Measurements from ENCODE around the gene SPATA9. TPM values are rescaled to one million over a fixed set of nuclear protein-coding genes. Genes with fewer than 3 reads are reported as not detected.
"Not testable (repeated sequence)": the region's sequence is repeated elsewhere in the genome, so short reads cannot be mapped to it uniquely, and the experiment has no call there.

The SPATA9 gene
- total RNA-seq, 1 donor from 2014 or later: not detected

GRCh38 chr5:95707055-95707454 is 24.3 kb upstream of the SPATA9 start:
- H3K36me3 ChIP-seq (ENCODE audit: control insufficient read depth, insufficient read depth, low read length): no peaks in the 10 kb centered on the region
- no peak overlapping the region for H3K4me3 ChIP-seq (ENCODE audit: low read depth, low read length)
- H3K27me3 ChIP-seq (ENCODE audit: control insufficient read depth, insufficient read depth, low read length): no peaks in the 10 kb centered on the region
- TF ChIP-seq, protein P1, sequence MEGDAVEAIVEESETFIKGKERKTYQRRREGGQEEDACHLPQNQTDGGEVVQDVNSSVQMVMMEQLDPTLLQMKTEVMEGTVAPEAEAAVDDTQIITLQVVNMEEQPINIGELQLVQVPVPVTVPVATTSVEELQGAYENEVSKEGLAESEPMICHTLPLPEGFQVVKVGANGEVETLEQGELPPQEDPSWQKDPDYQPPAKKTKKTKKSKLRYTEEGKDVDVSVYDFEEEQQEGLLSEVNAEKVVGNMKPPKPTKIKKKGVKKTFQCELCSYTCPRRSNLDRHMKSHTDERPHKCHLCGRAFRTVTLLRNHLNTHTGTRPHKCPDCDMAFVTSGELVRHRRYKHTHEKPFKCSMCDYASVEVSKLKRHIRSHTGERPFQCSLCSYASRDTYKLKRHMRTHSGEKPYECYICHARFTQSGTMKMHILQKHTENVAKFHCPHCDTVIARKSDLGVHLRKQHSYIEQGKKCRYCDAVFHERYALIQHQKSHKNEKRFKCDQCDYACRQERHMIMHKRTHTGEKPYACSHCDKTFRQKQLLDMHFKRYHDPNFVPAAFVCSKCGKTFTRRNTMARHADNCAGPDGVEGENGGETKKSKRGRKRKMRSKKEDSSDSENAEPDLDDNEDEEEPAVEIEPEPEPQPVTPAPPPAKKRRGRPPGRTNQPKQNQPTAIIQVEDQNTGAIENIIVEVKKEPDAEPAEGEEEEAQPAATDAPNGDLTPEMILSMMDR (IDR thresholded peaks at IDR 0.05; ENCODE audit: insufficient read depth, low read length, severe bottlenecking): no peak
- FAIRE-seq (no peak), DNase-seq (ENCODE audit: low read depth) (no peak)

DNA sequence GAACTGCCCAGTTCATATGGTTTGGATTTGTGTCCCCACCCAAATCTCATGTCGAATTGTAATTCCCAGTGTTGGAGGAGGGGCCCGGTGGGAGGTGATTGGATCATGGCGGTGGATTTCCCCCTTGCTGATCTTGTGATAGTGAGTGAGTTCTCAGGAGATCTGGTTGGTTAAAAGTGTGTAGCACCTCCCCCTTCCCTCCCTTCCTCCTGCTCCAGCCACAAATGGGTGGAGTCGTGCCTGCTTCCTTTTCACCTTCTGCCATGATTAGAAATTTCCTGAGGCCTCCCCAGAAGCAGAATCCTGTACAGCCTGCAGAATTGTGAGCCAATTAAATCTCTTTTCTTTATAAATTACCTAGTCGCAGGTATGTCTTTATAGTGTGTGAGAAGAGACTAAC is 23.4 kb upstream of the SPATA9 start:
- H3K4me3 ChIP-seq (ENCODE audit: low read depth, low read length); FAIRE-seq; H3K27me3 ChIP-seq (ENCODE audit: control insufficient read depth, insufficient read depth, low read length); DNase-seq (ENCODE audit: low read depth); H3K36me3 ChIP-seq (ENCODE audit: control insufficient read depth, insufficient read depth, low read length): not testable (repeated sequence)

DNA sequence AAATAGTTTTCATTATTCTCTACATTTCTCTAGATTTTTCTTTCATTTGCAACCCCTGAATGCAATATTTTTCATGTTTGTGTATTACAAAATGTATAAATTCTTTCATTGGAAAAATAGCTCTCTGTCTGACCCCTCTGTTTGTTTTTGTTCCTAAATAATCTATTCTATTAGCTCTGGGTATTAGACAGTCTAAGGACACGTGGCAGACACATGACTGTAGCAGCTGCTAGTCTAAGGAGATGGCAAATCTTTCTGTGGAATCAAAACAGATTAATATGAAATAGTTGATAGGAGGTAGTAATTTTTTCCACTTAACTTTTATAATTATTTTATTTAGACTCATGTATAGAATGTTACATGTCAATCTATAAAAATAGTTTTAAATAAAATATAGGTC is 21.4 kb upstream of the SPATA9 start:
- DNase-seq (ENCODE audit: low read depth) (no peak), FAIRE-seq (no peak)
- TF ChIP-seq, protein P1 (IDR thresholded peaks at IDR 0.05; ENCODE audit: insufficient read depth, low read length, severe bottlenecking): no peak
- Histone ChIP-seq H3K4me3 (ENCODE audit: low read depth, low read length) (no peak overlapping the region), H3K36me3 (ENCODE audit: control insufficient read depth, insufficient read depth, low read length) (no peaks in the 10 kb centered on the region), H3K27me3 (ENCODE audit: control insufficient read depth, insufficient read depth, low read length) (no peaks in the 10 kb centered on the region)

DNA sequence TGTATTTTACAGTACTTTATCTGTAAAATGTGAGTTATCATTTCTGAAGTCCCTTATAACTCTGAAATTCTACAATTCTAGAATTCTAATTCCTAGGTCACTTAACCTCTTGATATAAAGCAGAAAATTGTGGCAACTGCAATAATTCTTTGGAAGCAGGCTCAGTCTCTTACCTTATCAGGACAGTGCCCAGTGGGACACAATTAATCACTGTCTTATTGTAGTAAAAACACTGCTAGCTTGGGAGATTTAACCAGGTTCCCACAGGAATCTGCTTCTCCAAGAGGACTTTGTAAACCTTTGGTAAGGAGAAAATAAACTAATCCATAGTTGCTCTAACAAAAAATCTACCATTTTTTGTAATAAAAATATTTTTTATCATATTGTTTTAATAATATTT is 18.3 kb upstream of the SPATA9 start:
- DNase-seq (ENCODE audit: low read depth) (no peak), FAIRE-seq (no peak)
- Histone ChIP-seq H3K36me3 (ENCODE audit: control insufficient read depth, insufficient read depth, low read length) (no peaks in the 10 kb centered on the region), H3K4me3 (ENCODE audit: low read depth, low read length) (no peak overlapping the region), H3K27me3 (ENCODE audit: control insufficient read depth, insufficient read depth, low read length) (no peaks in the 10 kb centered on the region)
- TF ChIP-seq, protein P1 (IDR thresholded peaks at IDR 0.05; ENCODE audit: insufficient read depth, low read length, severe bottlenecking): no peak

DNA sequence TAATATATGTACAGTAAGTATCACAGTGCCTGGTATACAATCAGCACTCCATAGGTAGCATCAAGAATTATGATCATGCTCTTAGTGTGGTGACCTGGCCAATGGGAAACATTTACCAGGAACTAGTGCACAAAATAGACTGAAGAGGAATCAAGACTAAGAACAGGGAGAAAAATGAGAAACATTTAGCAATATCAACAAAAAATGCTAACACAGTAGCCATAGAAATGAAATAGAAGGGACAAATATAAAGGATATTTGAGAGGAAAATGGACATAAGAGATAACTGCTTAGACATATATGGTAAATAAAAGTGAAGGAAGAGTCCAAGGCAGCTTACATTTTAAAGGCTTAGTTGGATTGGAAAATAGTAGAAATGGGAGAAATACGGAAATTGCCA is 16.5 kb upstream of the SPATA9 start:
- no peak overlapping the region for H3K4me3 ChIP-seq (ENCODE audit: low read depth, low read length)
- TF ChIP-seq, protein P1 (IDR thresholded peaks at IDR 0.05; ENCODE audit: insufficient read depth, low read length, severe bottlenecking): no peak
- no peaks in the 10 kb centered on the region for H3K27me3 ChIP-seq (ENCODE audit: control insufficient read depth, insufficient read depth, low read length)
- DNase-seq (ENCODE audit: low read depth) (no peak), FAIRE-seq (no peak)
- H3K36me3 ChIP-seq (ENCODE audit: control insufficient read depth, insufficient read depth, low read length): no peaks in the 10 kb centered on the region

DNA sequence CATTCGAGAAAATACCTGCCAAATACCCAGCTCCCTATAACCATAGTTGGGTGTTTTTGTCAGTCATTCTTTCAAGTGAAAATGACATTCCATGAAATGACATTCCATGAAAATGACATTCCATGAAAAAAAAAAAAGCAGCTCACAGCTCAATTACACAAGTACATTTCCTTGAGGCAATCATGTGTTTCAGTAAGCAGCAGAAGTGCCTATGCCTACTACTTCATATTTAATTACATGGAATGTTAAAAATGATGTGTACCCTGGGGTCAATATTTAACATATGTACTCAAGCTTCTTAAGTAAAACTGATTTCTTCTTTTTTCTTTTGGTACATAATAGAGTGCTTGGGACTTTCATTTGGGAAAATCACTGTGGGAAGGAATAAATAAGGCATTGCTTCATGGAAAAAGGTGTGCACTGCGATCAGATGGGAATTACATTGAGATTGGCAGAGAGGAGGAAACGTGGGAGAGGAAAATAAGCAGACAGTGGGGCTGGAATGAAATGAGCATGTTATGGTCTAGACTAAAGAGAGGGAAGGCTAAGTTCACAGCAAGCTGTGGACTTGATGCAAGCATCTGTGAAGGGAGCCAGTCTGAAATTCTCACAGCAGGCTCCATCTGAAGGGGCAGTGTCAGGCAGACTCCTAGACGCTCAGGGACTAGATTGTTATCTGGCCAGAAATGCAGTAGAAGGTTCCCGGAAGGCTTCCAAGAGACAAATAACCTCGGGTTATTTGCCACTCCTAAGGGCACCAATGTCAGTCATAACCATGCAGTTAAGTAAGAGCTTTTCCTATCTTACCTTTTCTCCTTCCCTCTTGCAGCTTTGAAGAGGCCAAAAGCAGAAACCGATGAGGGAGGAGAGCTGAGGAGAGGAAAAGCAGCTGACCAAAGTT is 15.2 kb upstream of the SPATA9 start:
- no peaks in the 10 kb centered on the region for H3K27me3 ChIP-seq (ENCODE audit: control insufficient read depth, insufficient read depth, low read length)
- DNase-seq (ENCODE audit: low read depth) (no peak), FAIRE-seq (no peak)
- TF ChIP-seq, protein P1 (IDR thresholded peaks at IDR 0.05; ENCODE audit: insufficient read depth, low read length, severe bottlenecking): no peak
- H3K4me3 ChIP-seq (ENCODE audit: low read depth, low read length): no peak overlapping the region
- H3K36me3 ChIP-seq (ENCODE audit: control insufficient read depth, insufficient read depth, low read length): no peaks in the 10 kb centered on the region
